HCT116 (cell line): ENCODE data around the gene MCEMP1.

ENCODE experiments used
- CTCF ChIP-seq, 3 experiments: fragments of 200-600 bp in 1 of 3; sonication (generic) in 1 of 3; IDR thresholded peaks in 2 of 3; conservative IDR thresholded peaks in 1 of 3; 2 replicates each; pipeline ENCODE4 v1.5.1; 2012 to 2017; ENCODE audit warnings: low read depth in 2 of 3, low read length in 2 of 3, antibody characterized with exemption in 1 of 3, borderline replicate concordance in 1 of 3, control low read depth in 1 of 3, mild to moderate bottlenecking in 1 of 3, mixed read lengths in 1 of 3, mixed run types in 1 of 3, moderate library complexity in 1 of 3; ENCODE audit not compliant: insufficient read depth in 1 of 3
- EZH2 ChIP-seq: fragments of 200-600 bp; sonication (generic); IDR thresholded peaks from 2 replicates; pipeline ENCODE4 v1.6.1; 2017; ENCODE audit warnings: antibody characterized with exemption, mixed run types
- EZH2phosphoT487 ChIP-seq: fragments of 200-600 bp; IDR thresholded peaks from 2 replicates; pipeline ENCODE4 v1.6.1; 2018; ENCODE audit warnings: antibody characterized with exemption, borderline replicate concordance
- FOSL1 ChIP-seq: IDR thresholded peaks from 2 replicates; pipeline ENCODE4 v1.6.1; 2012; ENCODE audit warnings: low read depth
- MAX ChIP-seq: IDR thresholded peaks from 2 replicates; pipeline ENCODE4 v1.6.1; 2012
- POLR2A ChIP-seq: IDR thresholded peaks from 2 replicates; pipeline ENCODE4 v1.7.0; 2011; ENCODE audit warnings: borderline replicate concordance; ENCODE audit not compliant: insufficient read depth, insufficient read length; ENCODE audit errors: extremely low read depth
- POLR2AphosphoS5 ChIP-seq: IDR thresholded peaks from 2 replicates; pipeline ENCODE4 v1.6.1; 2011; ENCODE audit warnings: mild to moderate bottlenecking, low read depth, low read length, moderate library complexity
- RAD21 ChIP-seq: IDR thresholded peaks from 2 replicates; pipeline ENCODE4 v1.6.1; 2012; ENCODE audit warnings: low read depth, mild to moderate bottlenecking

- TF ChIP-seq MAX (no peak), CTCF (IDR thresholded peaks at IDR 0.05 in 2 of 3, conservative IDR thresholded peaks at IDR 0.05 in 1 of 3; ENCODE audit: borderline replicate concordance in 1 of 3, insufficient read depth in 1 of 3, low read depth in 2 of 3, low read length in 2 of 3) (no peak), POLR2A (no peak), EZH2 (no peak), POLR2AphosphoS5 (no peak), EZH2phosphoT487 (no peak), FOSL1 (no peak), RAD21 (no peak)
Measured at GRCh38 chr19:7628589-7629311, 48.1 kb upstream of the MCEMP1 start.
